ENCODE measurements around the gene LYZL4.

LYZL4 gene

GRCh38 chr3:42430781-42431532 lies 20.5 kb upstream of the LYZL4 start:
- TF ChIP-seq, protein P1, sequence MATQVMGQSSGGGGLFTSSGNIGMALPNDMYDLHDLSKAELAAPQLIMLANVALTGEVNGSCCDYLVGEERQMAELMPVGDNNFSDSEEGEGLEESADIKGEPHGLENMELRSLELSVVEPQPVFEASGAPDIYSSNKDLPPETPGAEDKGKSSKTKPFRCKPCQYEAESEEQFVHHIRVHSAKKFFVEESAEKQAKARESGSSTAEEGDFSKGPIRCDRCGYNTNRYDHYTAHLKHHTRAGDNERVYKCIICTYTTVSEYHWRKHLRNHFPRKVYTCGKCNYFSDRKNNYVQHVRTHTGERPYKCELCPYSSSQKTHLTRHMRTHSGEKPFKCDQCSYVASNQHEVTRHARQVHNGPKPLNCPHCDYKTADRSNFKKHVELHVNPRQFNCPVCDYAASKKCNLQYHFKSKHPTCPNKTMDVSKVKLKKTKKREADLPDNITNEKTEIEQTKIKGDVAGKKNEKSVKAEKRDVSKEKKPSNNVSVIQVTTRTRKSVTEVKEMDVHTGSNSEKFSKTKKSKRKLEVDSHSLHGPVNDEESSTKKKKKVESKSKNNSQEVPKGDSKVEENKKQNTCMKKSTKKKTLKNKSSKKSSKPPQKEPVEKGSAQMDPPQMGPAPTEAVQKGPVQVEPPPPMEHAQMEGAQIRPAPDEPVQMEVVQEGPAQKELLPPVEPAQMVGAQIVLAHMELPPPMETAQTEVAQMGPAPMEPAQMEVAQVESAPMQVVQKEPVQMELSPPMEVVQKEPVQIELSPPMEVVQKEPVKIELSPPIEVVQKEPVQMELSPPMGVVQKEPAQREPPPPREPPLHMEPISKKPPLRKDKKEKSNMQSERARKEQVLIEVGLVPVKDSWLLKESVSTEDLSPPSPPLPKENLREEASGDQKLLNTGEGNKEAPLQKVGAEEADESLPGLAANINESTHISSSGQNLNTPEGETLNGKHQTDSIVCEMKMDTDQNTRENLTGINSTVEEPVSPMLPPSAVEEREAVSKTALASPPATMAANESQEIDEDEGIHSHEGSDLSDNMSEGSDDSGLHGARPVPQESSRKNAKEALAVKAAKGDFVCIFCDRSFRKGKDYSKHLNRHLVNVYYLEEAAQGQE (IDR thresholded peaks at IDR 0.05; ENCODE audit: low read depth): no peak
- no peak for TF ChIP-seq FOXM1 (IDR thresholded peaks at IDR 0.05; ENCODE audit: borderline replicate concordance, low read depth)

DNA sequence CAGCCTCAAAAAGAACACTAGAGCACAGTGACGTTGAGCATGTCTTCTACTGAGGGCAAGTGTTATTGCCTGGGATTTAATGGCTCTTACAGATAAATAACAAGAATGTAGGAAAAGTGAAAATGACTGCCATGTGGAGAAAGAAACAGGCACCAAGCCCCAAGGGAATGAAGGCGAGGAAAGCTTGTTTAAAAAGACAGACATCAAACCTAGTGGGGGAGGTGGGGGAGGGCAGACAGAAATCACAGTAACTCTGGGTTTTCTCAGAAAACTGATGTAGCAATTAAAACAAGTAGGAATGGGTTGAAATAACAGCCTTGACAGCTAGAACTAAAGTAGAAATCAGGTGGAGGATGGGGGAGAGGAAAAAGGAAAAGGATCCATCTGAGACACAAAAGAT lies 18.4 kb upstream of the LYZL4 start:
- no peak for TF ChIP-seq NFIC (IDR thresholded peaks at IDR 0.05)
- TF ChIP-seq, protein P1 (IDR thresholded peaks at IDR 0.05; ENCODE audit: low read depth): no peak
- TF ChIP-seq ZBTB7A (IDR thresholded peaks at IDR 0.05; ENCODE audit: low read depth): no peak
- no peak for TF ChIP-seq RAD21 (IDR thresholded peaks at IDR 0.05; ENCODE audit: low read depth)
- TF ChIP-seq TCF12 (IDR thresholded peaks at IDR 0.05; ENCODE audit: low read depth): no peak
- TF ChIP-seq YY1 (IDR thresholded peaks at IDR 0.05; ENCODE audit: low read depth): no peak
- no peak for TF ChIP-seq EGR1 (IDR thresholded peaks at IDR 0.05)
- no peak for TF ChIP-seq FOXM1 (IDR thresholded peaks at IDR 0.05; ENCODE audit: borderline replicate concordance, low read depth)
- TF ChIP-seq TAF1 (IDR thresholded peaks at IDR 0.05; ENCODE audit: low read depth): no peak
- no peak for TF ChIP-seq TEAD4 (IDR thresholded peaks at IDR 0.05)
- TF ChIP-seq, protein P2, sequence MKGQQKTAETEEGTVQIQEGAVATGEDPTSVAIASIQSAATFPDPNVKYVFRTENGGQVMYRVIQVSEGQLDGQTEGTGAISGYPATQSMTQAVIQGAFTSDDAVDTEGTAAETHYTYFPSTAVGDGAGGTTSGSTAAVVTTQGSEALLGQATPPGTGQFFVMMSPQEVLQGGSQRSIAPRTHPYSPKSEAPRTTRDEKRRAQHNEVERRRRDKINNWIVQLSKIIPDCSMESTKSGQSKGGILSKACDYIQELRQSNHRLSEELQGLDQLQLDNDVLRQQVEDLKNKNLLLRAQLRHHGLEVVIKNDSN (IDR thresholded peaks at IDR 0.05): no peak
- TF ChIP-seq EP300 (IDR thresholded peaks at IDR 0.05; ENCODE audit: borderline replicate concordance): no peak
- no peak for TF ChIP-seq CREB1 (IDR thresholded peaks at IDR 0.05; ENCODE audit: low read depth)
- TF ChIP-seq, protein P3, sequence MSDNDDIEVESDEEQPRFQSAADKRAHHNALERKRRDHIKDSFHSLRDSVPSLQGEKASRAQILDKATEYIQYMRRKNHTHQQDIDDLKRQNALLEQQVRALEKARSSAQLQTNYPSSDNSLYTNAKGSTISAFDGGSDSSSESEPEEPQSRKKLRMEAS (IDR thresholded peaks at IDR 0.05): no peak
- no peak for TF ChIP-seq CEBPB (IDR thresholded peaks at IDR 0.05)

DNA sequence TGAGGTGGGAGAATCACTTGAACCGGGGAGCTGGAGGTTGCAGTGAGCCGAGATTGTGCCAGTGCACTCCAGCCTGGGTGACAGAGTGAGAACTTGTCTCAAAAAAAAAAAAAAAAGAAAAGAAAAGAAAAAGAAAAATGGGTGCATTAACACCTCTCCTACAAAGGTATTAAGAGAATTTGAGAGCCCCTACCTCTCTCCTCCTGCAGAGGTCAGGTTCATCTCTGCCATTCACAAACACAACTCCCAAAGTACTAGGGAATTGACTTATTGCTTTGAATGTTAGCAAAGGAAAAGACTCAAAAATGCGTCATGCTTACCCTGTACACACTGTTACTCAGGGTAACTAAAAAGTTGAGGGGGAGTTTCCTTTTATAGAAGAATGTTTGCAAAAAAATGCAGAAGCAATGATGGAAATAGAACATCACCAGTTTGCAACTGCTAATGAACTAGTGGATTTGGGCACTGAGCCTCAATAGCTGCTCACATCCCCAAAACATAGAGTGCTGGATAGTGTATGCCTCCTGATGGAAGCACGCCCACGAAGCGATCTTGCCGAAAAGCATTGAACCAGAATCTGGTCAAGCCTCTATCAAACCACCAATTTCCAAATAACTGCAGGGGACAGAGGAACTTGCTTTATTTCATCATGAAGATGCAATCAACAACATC lies 15.5 kb upstream of the LYZL4 start:
- TF ChIP-seq YY1 (IDR thresholded peaks at IDR 0.05; ENCODE audit: low read depth) (no peak), EP300 (IDR thresholded peaks at IDR 0.05; ENCODE audit: borderline replicate concordance) (no peak), CEBPB (IDR thresholded peaks at IDR 0.05) (no peak), FOXM1 (IDR thresholded peaks at IDR 0.05; ENCODE audit: borderline replicate concordance, low read depth) (no peak), ZBTB7A (IDR thresholded peaks at IDR 0.05; ENCODE audit: low read depth) (no peak), NFIC (IDR thresholded peaks at IDR 0.05) (no peak), CREB1 (IDR thresholded peaks at IDR 0.05; ENCODE audit: low read depth) (no peak), TEAD4 (IDR thresholded peaks at IDR 0.05) (no peak), EGR1 (IDR thresholded peaks at IDR 0.05) (no peak)
- TF ChIP-seq, protein P1 (IDR thresholded peaks at IDR 0.05; ENCODE audit: low read depth): no peak
- TF ChIP-seq, protein P2 (IDR thresholded peaks at IDR 0.05): no peak
- TF ChIP-seq, protein P3 (IDR thresholded peaks at IDR 0.05): no peak

- TF ChIP-seq RAD21 (IDR thresholded peaks at IDR 0.05; ENCODE audit: low read depth) (no peak), NFIC (IDR thresholded peaks at IDR 0.05) (no peak), YY1 (IDR thresholded peaks at IDR 0.05; ENCODE audit: low read depth) (no peak), TEAD4 (IDR thresholded peaks at IDR 0.05) (no peak), CEBPB (IDR thresholded peaks at IDR 0.05) (no peak), TCF12 (IDR thresholded peaks at IDR 0.05; ENCODE audit: low read depth) (no peak), FOXM1 (IDR thresholded peaks at IDR 0.05; ENCODE audit: borderline replicate concordance, low read depth) (no peak), CREB1 (IDR thresholded peaks at IDR 0.05; ENCODE audit: low read depth) (no peak), EP300 (IDR thresholded peaks at IDR 0.05; ENCODE audit: borderline replicate concordance) (no peak), ZBTB7A (IDR thresholded peaks at IDR 0.05; ENCODE audit: low read depth) (no peak), EGR1 (IDR thresholded peaks at IDR 0.05) (no peak), TAF1 (IDR thresholded peaks at IDR 0.05; ENCODE audit: low read depth) (no peak)
- TF ChIP-seq, protein P3 (IDR thresholded peaks at IDR 0.05): no peak
- TF ChIP-seq, protein P2 (IDR thresholded peaks at IDR 0.05): no peak
- TF ChIP-seq, protein P1 (IDR thresholded peaks at IDR 0.05; ENCODE audit: low read depth): no peak
Measured at GRCh38 chr3:42424911-42425310, 14.5 kb upstream of the LYZL4 start.
